Stimulated activated CD4-positive, alpha-beta T cell treated with anti-CD3 and anti-CD28 coated beads, Interleukin-15, amount 100 ng/mL, for 1 hour (primary cell): ENCODE data around the gene BCLAF3.

Experiments used
- DNase-seq, 2 donors: peaks; one replicate each; pipeline ENCODE4 v3.0.0-alpha.2; 2020; ENCODE audit warnings: low read depth in 1 of 2, low spot score in 1 of 2

BCLAF3 gene

DNA sequence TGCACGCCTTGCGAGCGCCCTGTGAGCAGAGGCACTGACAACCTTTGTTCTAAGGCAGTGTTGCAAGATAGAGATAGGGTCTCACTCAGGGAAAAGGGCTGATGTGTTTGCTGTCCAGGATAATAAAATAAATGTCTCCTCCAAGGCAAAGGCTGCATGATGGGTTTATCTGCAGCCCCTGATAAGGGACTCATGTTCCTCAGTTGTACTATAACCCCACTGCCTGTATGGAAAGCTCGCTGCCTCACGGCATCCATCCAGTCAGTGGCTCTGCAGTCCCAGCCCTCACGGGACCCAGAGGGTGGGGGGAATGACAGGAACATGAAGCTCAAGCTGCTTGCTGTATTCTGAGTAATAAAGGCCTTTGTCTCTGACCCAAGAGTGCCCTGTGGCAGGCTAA lies 22.6 kb downstream of the BCLAF3 start:
- no peak for DNase-seq

DNA sequence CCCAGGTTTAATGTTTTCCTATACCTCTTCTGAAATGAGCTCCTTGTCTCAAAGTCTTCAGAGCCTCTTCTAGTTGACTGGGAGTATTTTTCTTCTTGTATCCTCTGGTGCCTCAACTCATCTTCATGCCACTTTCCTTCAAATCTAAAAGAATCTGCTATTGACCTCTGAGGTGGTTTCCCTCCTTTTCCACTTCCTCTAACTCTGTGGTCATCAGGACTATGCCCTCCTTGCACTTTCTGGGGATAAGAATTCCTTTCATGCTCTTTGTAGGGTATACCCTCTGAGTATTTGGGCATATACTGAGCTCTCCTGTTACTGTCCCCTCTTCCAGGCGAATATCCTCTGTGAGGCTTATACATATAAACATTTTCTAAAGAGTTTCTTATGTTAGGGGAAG lies 24.8 kb downstream of the BCLAF3 start:
- no peak for DNase-seq

DNA sequence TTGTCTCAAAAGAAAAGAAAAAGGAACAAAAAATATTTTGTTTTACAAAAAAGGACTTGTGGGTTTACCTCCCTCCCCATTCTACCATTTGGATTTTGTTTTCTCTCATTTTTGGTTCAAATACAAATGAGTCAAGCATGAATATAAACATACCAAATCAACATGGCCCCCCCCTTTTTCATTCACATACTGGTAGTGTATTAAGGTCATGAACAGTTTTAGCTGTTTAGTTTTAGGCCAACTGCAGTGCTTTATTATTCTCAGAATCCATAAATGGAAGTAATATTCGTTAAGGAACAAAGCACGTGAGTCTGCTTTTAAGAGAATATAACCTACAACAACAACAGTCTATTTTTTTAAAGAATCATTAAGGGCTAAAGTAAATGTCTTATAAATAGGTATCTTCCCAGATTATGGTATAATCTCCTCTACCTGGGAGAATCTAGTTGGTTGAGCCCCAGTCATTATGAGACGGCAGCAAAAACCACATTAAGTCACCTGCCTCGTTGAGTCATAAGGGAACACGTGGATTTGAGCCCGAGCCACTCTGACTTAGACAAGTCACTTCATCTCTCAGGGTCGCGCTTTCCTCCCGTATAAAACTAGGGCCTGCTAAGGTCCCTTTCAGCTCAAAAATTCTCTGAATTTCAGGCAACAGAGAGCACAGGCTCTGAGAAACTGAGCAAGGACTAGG lies 26.7 kb downstream of the BCLAF3 start:
- no peak for DNase-seq

DNA sequence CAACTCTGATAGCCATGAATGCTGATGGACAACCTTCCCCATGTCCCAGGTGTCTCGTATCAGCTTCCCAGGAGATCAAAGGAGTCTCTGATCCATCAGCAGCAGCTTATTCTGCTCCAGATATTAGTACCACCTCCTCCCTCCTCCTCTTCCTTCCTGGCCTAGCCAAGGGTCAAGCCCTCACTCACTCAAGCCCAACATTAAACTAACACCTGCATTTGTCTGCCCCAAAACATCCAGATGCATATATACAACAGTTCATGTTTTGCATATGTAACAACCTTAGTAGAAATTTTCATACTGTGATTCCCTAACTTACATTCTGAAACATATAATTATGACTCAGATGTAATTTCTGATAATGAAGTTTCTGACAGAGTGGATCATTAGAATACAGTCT lies 29.9 kb downstream of the BCLAF3 start:
- no peak for DNase-seq

DNA sequence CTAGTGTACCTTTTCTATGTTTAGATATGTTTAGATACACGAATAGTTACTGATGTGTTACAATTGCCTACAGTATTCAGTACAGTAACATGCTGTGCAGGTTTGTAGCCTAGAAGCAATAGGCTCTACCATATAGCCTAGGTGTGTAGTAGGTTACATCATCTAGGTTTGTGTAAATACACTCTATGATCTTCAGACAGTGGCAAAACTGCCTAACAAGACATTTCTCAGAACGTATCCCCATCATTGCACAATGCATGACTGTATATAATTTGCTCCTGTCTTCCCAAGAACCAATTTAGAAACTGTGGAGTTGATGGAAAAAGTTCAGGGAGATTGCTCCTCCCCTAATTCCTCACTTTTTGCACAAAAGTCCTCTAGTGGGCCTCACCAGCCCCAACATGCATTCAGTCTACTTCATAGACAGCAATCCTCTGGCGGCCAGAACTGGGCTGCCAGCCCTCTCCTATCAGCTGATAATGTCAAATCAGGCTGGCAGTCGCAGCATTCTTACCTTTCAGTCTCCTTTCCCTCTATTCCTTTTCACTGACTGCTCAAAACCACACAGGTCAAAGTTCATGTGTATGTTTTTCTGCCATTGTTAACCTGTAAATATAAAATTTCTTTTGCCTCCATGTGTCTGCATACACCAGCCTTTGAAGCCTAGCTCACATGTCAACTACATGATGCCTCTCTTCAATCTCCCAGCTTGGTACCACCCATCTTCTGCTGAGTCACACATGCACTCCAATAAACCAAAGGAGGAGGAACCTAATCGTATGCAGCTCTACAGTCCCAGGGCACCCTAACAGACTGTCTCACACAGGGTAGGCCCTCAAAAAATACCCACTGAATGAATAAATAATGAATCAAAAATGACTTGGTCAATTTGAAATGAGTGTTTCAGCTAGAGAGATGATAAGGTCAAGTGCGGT lies 32.0 kb downstream of the BCLAF3 start:
- DNase-seq = no peak

DNA sequence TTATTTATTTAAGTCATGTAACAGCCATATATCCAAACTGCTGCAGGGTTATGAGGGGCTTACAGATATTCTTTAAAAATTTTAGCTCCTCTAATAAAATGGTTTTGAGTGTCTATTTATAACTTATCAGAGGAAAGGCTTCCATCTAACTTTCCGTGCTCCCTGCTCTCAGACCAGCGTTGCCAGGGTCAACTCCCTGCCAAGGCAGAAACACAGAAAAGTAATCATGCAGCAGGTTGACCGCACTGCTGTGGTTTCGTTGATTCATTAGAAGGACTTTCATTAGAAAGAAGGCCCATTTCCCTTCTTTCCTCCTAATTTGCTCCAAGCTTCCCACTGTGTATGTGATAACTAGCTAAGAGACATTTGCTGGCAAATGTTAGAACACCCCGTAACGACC lies 33.9 kb downstream of the BCLAF3 start:
- DNase-seq = no peak

DNA sequence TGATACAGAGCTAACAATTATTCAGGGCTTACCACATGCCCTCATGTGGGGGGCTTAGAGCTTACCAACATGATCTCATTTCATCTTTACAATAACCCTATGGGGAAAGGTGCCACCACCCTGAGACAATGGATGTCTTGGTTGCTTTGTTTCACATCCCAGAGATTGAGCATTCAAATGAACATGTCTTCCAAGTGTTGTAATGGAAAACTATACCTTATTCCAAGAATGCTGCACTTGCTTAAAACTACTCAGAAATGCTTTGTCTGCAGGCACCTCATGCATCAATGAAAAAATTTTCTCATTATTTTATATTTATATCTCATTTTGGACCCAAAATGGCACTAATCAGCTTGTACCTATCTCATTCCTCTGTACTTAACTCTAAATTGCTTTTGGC lies 34.6 kb downstream of the BCLAF3 start:
- no peak for DNase-seq

DNA sequence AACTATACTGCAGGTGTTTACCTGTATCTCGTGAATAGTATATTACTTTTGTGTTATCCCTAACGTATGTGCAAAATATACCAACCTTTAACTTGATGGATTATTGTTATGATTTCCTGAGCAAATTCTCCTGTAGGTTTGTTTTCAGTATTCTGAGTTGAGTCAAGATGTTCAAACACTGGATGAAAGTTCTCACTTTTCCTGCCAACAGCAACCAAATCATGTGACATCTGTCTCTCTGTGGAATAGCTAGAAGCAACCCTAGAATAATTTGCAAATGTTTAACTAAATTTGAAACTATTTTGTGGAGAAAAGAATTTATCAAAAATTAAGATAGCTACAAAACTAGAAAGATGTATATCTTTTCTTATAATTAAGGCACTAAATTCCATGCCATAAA lies 35.6 kb downstream of the BCLAF3 start:
- DNase-seq = no peak

DNA sequence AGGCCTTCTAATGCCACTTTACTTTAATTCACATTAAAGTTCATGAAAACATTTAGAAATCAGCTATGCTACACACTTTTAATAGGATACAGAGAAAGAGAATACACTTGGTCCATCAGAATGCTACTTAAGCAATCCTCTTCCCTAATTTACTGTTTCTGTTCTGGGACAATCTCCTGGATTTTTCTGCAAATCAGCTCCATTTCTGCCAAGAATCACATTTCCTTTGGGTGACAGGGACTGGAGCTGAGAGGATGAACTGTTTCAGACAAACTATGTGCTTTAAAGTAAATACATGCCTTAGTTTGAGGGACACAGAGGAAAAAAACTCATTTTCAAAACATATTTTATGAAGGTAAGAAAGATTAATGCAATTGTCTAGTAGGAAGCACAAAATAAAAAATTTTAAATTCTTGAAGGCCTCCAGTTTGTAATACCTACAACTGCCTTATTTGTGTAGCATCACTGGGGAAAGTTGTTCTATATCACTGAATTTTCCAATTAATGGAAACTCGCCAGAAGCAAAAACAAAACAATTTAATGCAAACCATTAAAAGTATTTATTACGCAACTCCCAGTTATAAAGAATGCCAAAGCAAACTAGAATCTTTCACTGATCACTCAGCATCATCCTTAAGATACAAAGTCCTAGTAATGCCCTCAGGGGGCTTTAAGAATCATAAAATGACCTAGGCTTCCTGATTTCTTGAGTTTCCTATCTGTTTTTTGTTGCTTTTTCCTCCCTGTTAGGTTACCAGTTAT lies 36.3 kb downstream of the BCLAF3 start:
- no peak for DNase-seq

DNA sequence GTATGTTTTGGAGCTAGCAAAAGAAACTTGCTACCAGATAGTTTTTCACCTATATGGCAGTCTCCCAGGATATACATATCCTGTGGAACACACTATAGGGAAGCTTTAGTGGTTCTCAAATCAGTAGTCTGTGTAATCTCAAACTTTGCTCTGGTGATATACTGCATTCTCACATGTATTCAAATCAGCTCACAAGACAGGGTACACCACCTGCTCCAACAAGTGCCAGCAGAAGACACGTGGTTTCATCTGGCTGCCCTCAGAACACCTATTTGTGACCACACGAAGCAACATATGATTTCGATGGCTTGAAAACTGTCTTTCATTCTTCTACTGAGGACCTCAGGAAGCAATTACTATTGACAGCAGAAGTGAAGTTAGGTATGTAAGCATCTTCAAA lies 37.7 kb downstream of the BCLAF3 start:
- DNase-seq = no peak

DNA sequence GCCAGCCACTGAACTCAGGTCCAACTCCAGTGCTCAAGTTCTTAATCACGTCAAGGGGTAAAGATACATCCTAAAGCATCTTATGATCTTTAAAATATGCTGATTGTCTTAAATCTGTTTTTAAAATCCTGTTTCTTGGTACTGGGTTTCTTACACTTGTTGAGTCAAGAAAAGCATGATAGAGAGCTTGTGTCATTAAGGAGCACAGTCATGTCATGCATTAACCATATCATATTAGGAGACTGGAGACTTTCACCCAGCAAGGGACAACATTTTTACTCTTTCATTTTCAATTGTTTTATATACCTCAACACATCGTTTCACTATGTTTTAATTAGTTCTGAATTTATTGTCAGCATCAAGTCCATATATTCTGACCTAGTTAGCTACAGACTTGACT lies 41.5 kb downstream of the BCLAF3 start:
- no peak for DNase-seq

DNA sequence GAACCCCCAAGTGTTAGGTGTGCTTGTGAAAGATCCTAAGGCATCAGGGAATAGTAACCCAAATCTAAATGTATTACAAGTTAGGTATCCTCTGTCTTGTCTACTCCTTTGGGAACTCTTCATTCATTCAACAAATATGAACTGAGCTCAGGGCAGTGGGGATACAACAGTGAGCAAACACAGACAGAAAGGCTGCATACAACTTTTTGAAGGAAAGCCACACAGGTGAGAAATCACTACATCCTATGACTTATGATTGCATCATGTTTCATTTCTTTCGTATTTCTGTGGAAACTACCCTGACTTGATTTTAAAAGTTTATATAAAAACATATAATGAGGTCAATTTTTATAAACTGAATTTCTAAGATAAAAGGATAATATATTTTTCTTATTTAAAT lies 43.2 kb downstream of the BCLAF3 start:
- no peak for DNase-seq
